Astrocyte (in vitro differentiated cells and primary cell): Measurements from ENCODE around the gene SEC11A. TPM values are rescaled to one million over a fixed set of nuclear protein-coding genes. Genes with fewer than 3 reads are reported as not detected.
"Not testable (repeated sequence)": the region's sequence is repeated elsewhere in the genome, so short reads cannot be mapped to it uniquely, and the experiment has no call there.

Experiments used
- DNase-seq: peaks from one replicate; pipeline ENCODE4 v3.0.0-alpha.2; 2010; ENCODE audit warnings: low read depth
- FAIRE-seq: peaks from 2 replicates; lab custom pipeline; 2011; peaks lifted over from hg19 to GRCh38; lab: Jason Lieb, UNC
- H2AFZ ChIP-seq: 2 replicates; pipeline ENCODE4 v1.6.0; 2012; ENCODE audit warnings: low read depth, low read length, inconsistent platforms
- H3K27ac ChIP-seq: 2 replicates; pipeline ENCODE4 v1.5.1; 2011; ENCODE audit warnings: low read depth, low read length, inconsistent platforms
- H3K27me3 ChIP-seq: 2 replicates; pipeline ENCODE4 v1.6.0; 2011; ENCODE audit warnings: low read length, inconsistent platforms; ENCODE audit not compliant: insufficient read depth
- H3K36me3 ChIP-seq: 2 replicates; pipeline ENCODE4 v1.5.1; 2011; ENCODE audit warnings: low read length, inconsistent platforms; ENCODE audit not compliant: insufficient read depth
- H3K4me1 ChIP-seq: 2 replicates; pipeline ENCODE4 v1.5.1; 2011; ENCODE audit warnings: low read length, inconsistent platforms; ENCODE audit not compliant: insufficient read depth
- H3K4me2 ChIP-seq: 2 replicates; pipeline ENCODE4 v1.6.0; 2012; ENCODE audit warnings: low read length, inconsistent platforms
- H3K4me3 ChIP-seq: 2 replicates; pipeline ENCODE4 v1.5.1; 2011; ENCODE audit warnings: low read depth, mild to moderate bottlenecking, low read length, inconsistent platforms; ENCODE audit not compliant: insufficient read depth
- H3K79me2 ChIP-seq: 2 replicates; pipeline ENCODE4 v1.6.0; 2012; ENCODE audit warnings: mild to moderate bottlenecking, low read length, inconsistent platforms; ENCODE audit not compliant: insufficient read depth
- H3K9ac ChIP-seq: 2 replicates; pipeline ENCODE4 v1.6.0; 2012; ENCODE audit warnings: mild to moderate bottlenecking, low read length, inconsistent platforms
- H3K9me3 ChIP-seq: 2 replicates; pipeline ENCODE4 v1.5.1; 2012; ENCODE audit warnings: low read depth, mild to moderate bottlenecking, low read length, inconsistent platforms; ENCODE audit not compliant: insufficient read depth
- H4K20me1 ChIP-seq: 2 replicates; pipeline ENCODE4 v1.6.0; 2012; ENCODE audit warnings: low read length, inconsistent platforms; ENCODE audit not compliant: insufficient read depth
- H3K27ac Mint-ChIP-seq: one replicate; pipeline ENCODE4 v1.8.0; 2021; ENCODE audit warnings: mild to moderate bottlenecking, mixed read lengths; ENCODE audit not compliant: unreplicated experiment
- H3K27me3 Mint-ChIP-seq: one replicate; pipeline ENCODE4 v1.8.0; 2021; ENCODE audit warnings: low read depth, mixed read lengths; ENCODE audit not compliant: unreplicated experiment
- H3K36me3 Mint-ChIP-seq: one replicate; pipeline ENCODE4 v1.8.0; 2021; ENCODE audit warnings: low read depth, mixed read lengths; ENCODE audit not compliant: unreplicated experiment
- H3K4me1 Mint-ChIP-seq: one replicate; pipeline ENCODE4 v1.8.0; 2021; ENCODE audit warnings: low read depth, mixed read lengths; ENCODE audit not compliant: unreplicated experiment
- H3K4me3 Mint-ChIP-seq: one replicate; pipeline ENCODE4 v1.8.0; 2021; ENCODE audit warnings: mild to moderate bottlenecking, moderate library complexity, mixed read lengths; ENCODE audit not compliant: unreplicated experiment
- H3K9me3 Mint-ChIP-seq: one replicate; pipeline ENCODE4 v1.8.0; 2021; ENCODE audit warnings: mild to moderate bottlenecking, mixed read lengths; ENCODE audit not compliant: unreplicated experiment
- CTCF ChIP-seq: IDR thresholded peaks from 2 replicates; pipeline ENCODE4 v1.5.1; 2011; ENCODE audit warnings: low read depth, mild to moderate bottlenecking, inconsistent platforms, low read length, moderate library complexity; ENCODE audit not compliant: insufficient read depth
- EZH2 ChIP-seq: IDR thresholded peaks from 2 replicates; pipeline ENCODE4 v1.6.1; 2012; ENCODE audit warnings: mild to moderate bottlenecking, low read length, inconsistent platforms; ENCODE audit not compliant: insufficient read depth
- total RNA-seq: library from RNA; stranded (reverse); gene quantifications from 2 replicates; pipeline ENCODE4 v1.2.1, GENCODE V29; 2021

The SEC11A gene
- total RNA-seq, 1 donor from 2014 or later, result 198 TPM

GRCh38 chr15:84752700-84753099 is 36.8 kb upstream of the SEC11A start:
- no peak for TF ChIP-seq EZH2
- TF ChIP-seq CTCF, result no peak
- FAIRE-seq (no peak), DNase-seq (peak; percentile 36)
- Histone ChIP-seq H3K9ac (no peak overlapping the region), H3K4me2 (peak overlapping the region; percentile 68), H3K79me2 (peaks cover 90% of the 10 kb centered on the region), H3K4me1 (peaks cover 27% of the 10 kb centered on the region), H3K27ac (peak overlapping the region; percentile 6), H2AFZ (no peak overlapping the region), H3K4me3 (no peak overlapping the region), H3K27me3 (no peaks in the 10 kb centered on the region), H3K9me3 (no peaks in the 10 kb centered on the region), H3K36me3 (no peaks in the 10 kb centered on the region), H4K20me1 (peaks cover 84% of the 10 kb centered on the region)
- peaks cover 3% of the 10 kb centered on the region for H3K36me3 Mint-ChIP-seq
- no peak overlapping the region for H3K4me3 Mint-ChIP-seq
- H3K9me3 Mint-ChIP-seq, result no peaks in the 10 kb centered on the region
- peaks cover 28% of the 10 kb centered on the region for H3K4me1 Mint-ChIP-seq
- H3K27ac Mint-ChIP-seq, result no peak overlapping the region
- no peaks in the 10 kb centered on the region for H3K27me3 Mint-ChIP-seq

- peaks cover 3% of the 10 kb centered on the region for H3K36me3 Mint-ChIP-seq
- Histone ChIP-seq H3K9me3 (no peaks in the 10 kb centered on the region), H3K4me3 (no peak overlapping the region), H3K9ac (no peak overlapping the region), H3K27me3 (no peaks in the 10 kb centered on the region), H3K36me3 (no peaks in the 10 kb centered on the region), H2AFZ (no peak overlapping the region), H4K20me1 (peaks cover 79% of the 10 kb centered on the region), H3K27ac (peak overlapping the region; percentile 8), H3K79me2 (peaks cover 88% of the 10 kb centered on the region), H3K4me2 (peak overlapping the region; percentile 68), H3K4me1 (peaks cover 32% of the 10 kb centered on the region)
- no peak for TF ChIP-seq CTCF
- TF ChIP-seq EZH2, result no peak
- H3K9me3 Mint-ChIP-seq, result no peaks in the 10 kb centered on the region
- DNase-seq, result no peak
- FAIRE-seq, result no peak
- no peak overlapping the region for H3K4me3 Mint-ChIP-seq
- H3K27ac Mint-ChIP-seq, result no peak overlapping the region
- peaks cover 29% of the 10 kb centered on the region for H3K4me1 Mint-ChIP-seq
- no peaks in the 10 kb centered on the region for H3K27me3 Mint-ChIP-seq
These were observed 36.3 kb upstream of the SEC11A start for GRCh38 chr15:84752195-84752594.

GRCh38 chr15:84751721-84752120 is 35.8 kb upstream of the SEC11A start:
- H3K9me3 Mint-ChIP-seq, H2AFZ ChIP-seq, H3K9ac ChIP-seq, H3K27me3 ChIP-seq, FAIRE-seq, H3K36me3 ChIP-seq, H3K36me3 Mint-ChIP-seq, H3K27ac Mint-ChIP-seq, H3K27me3 Mint-ChIP-seq, H3K27ac ChIP-seq, H3K4me2 ChIP-seq, H3K4me3 ChIP-seq, H3K9me3 ChIP-seq, DNase-seq, H3K4me3 Mint-ChIP-seq: not testable (repeated sequence)
- peaks cover 29% of the 10 kb centered on the region for H3K4me1 Mint-ChIP-seq
- peaks cover 84% of the 10 kb centered on the region for H3K79me2 ChIP-seq
- peaks cover 35% of the 10 kb centered on the region for H3K4me1 ChIP-seq
- peaks cover 74% of the 10 kb centered on the region for H4K20me1 ChIP-seq
